Activated CD4-positive, alpha-beta memory T cell treated with anti-CD3 and anti-CD28 coated beads for 36 hours (primary cell): ENCODE results near the gene CIB4. TPM values are rescaled to one million over a fixed set of nuclear protein-coding genes. Genes with fewer than 3 reads are reported as not detected.

Source experiments
- CTCF ChIA-PET: fragments of 350-600 bp; sonication (Branson Sonifier 250); formaldehyde crosslinking; loops from one replicate; lab custom pipeline; 2021; ENCODE audit warnings: antibody characterized with exemption, inconsistent platforms; lab: Charles Lee
- POLR2A ChIA-PET: fragments of 350-600 bp; sonication (Branson Sonifier 250); formaldehyde crosslinking; loops from one replicate; lab custom pipeline; 2021; ENCODE audit warnings: antibody characterized with exemption; lab: Charles Lee
- DNase-seq: peaks from one replicate; pipeline ENCODE4 v3.0.0-alpha.2; 2020
- H3K27ac Mint-ChIP-seq: one replicate; pipeline ENCODE4 v1.8.0; 2021; ENCODE audit warnings: mixed read lengths
- H3K27me3 Mint-ChIP-seq: one replicate; pipeline ENCODE4 v1.8.0; 2021; ENCODE audit warnings: mixed read lengths
- H3K36me3 Mint-ChIP-seq: one replicate; pipeline ENCODE4 v1.8.0; 2021; ENCODE audit warnings: mixed read lengths
- H3K4me1 Mint-ChIP-seq: one replicate; pipeline ENCODE4 v1.8.0; 2021; ENCODE audit warnings: low read depth, mixed read lengths
- H3K4me3 Mint-ChIP-seq: one replicate; pipeline ENCODE4 v1.8.0; 2021; ENCODE audit warnings: mild to moderate bottlenecking, mixed read lengths
- H3K9me3 Mint-ChIP-seq: one replicate; pipeline ENCODE4 v1.8.0; 2021; ENCODE audit warnings: mixed read lengths
- intact Hi-C: fragments of 100-400 bp; cut with micrococcal nuclease; formaldehyde crosslinking; loops from one replicate; pipeline ENCODE4 v1.15.1; 2023
- total RNA-seq, 2 experiments: library from RNA; stranded (reverse); gene quantifications; one replicate each; pipeline ENCODE4 v1.2.3, GENCODE V29; 2021

Gene CIB4
- total RNA-seq, 2 experiments from 2014 or later = not detected

DNA sequence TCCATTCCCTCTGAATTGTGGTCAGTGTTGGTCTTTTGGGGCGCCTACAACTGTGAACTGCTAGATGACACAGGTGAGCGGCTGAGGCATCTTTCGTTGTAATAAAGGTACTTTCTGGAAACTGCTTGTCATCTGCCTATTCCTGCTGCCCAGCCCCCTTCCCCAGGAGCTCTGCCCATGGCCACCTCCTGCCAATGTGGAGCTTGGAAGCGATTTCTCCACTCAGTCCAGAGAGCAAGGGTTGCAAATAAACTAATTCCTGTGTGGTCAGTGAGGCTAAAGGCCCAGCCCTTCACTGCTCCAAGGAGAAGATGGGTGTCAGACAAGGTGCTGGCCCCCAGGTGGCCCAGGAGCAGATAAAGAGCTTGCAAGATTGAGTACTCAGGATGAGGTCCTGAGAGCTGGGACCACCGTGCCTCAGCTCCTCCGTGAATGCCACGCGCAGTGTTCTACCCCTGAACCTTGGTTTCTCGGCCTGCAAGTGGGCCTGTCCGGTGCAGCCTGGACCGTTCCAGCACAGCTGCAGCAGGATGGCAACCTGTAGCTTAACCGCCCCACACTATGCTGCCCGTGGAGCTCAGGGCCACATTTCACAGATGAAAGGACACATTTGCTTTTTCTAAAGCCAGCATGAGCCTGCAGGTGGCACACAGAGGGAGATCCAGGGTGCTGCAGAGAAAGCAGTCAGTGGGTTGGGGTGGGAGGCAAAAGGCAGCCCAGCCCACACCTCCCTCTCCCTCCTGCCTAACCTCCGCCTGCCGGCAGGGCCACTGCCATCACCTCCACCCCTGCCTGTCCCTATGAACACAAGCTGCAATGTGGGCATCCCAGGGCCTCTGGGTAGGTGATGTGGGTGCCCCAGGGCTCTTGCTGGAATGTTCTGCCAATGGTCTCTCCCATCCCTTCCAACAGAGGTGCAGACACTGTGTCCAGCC lies 84.6 kb downstream of the CIB4 start:
- H3K9me3 Mint-ChIP-seq = no peaks in the 10 kb centered on the region
- H3K4me1 Mint-ChIP-seq = no peaks in the 10 kb centered on the region
- DNase-seq = no peak
- CTCF ChIA-PET = no interaction called here
- H3K36me3 Mint-ChIP-seq = no peaks in the 10 kb centered on the region
- POLR2A ChIA-PET = no interaction called here
- H3K27ac Mint-ChIP-seq = no peak overlapping the region
- intact Hi-C loops = no loop called here
- H3K4me3 Mint-ChIP-seq = no peak overlapping the region
- peaks cover 43% of the 10 kb centered on the region for H3K27me3 Mint-ChIP-seq

DNA sequence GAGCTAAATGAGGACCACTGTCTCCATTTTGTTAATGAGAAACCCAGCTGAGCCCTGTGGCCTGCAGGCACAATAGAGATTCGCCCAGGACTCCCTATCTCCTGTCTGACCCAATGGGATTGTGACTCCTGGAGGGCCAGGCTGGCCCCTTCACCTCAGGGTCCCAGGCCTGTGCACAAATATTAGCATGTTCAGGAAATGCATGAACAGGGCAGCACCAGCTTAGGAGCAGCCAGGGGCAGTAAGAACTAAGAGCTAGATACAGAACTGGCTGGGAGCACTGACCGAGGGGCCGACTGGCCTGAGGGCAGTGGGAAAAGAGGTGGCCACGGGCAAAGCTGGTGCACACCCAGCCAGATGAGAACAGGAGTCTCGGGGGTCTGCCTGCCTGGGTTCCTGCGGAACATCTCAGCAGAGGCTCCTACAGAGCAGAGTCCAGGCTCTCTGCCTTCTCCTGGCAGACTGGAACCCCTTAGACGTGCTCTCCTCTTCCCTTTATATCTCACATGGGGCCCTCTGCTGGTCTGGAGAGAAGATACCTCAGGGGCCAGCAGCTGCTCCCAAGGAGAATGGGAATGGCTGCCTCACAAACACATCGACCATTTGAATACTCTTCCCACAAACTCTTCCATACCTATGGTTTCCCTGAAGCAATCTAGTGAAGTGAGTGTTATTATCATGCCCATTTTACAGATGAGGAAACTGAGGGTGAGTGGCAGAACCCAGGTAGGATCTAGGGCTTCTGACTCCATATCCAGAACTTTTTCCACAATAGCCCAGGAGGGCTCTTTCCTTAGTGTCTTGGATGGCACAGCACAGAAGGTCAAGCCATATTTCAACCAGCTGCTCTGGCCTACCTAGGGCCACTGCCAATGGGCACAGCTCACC lies 85.7 kb downstream of the CIB4 start:
- CTCF ChIA-PET = interaction anchor here (0.6 to 3.4 kb wide), 2 partner anchors 23 to 281 kb away, joined by 3 to 13 read pairs; no protein-coding TSS in a partner anchor
- H3K4me1 Mint-ChIP-seq = no peaks in the 10 kb centered on the region

DNA sequence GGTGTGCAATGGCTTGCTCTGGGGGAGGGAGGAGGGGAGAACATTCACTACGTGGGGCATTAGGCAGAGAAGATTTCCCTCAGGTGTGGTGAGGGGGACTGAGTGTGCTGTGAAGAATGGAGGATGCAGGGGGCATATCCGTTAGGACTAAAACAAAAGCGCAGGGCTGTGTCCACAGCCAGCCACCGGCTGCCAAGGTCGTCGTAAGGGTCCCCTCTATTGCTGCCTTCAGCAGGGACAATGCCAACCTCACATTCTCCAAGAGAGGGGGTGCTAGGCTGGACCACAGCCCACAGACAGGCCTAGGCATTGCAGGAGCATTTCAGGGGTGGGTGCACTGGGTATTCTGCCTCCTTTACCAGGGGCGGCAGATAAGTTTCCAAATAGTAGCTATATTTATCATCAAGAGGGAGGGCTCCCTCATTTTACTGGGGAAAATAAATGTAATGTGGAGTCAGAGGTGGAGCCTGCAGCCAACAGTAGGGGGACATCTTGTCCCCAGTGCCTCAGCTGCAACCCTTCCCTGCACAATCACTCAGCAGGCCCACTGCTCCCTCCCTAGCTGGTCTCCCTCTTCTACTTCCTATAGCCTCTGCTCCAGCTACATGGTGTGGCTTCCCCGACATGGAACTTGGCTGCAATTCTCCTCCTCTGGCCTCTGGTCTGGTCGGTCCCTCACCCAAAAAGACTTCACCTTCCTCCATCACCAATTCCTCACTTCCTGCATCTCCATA lies 88.4 kb downstream of the CIB4 start:
- DNase-seq = no peak
- ChIA-PET CTCF (interaction anchor here (3.4 kb wide), 1 partner anchor 25 kb away, joined by 13 read pairs; no protein-coding TSS in a partner anchor), POLR2A (no interaction called here)
- peaks cover 20% of the 10 kb centered on the region for H3K27me3 Mint-ChIP-seq
- intact Hi-C loops = no loop called here
- H3K4me3 Mint-ChIP-seq = no peak overlapping the region
- no peaks in the 10 kb centered on the region for H3K36me3 Mint-ChIP-seq
- H3K9me3 Mint-ChIP-seq = no peaks in the 10 kb centered on the region
- H3K27ac Mint-ChIP-seq = no peak overlapping the region
- H3K4me1 Mint-ChIP-seq = no peaks in the 10 kb centered on the region

More for the DNA sequence above, 85.7 kb downstream of the CIB4 start:
- no peaks in the 10 kb centered on the region for H3K36me3 Mint-ChIP-seq
- no peak overlapping the region for H3K27ac Mint-ChIP-seq
- H3K27me3 Mint-ChIP-seq = peaks cover 37% of the 10 kb centered on the region
- POLR2A ChIA-PET = interaction anchor here (0.6 kb wide), 1 partner anchor 102 kb away, joined by 3 read pairs; no protein-coding TSS in a partner anchor
- DNase-seq = no peak
- intact Hi-C loops = no loop called here
- H3K9me3 Mint-ChIP-seq = no peaks in the 10 kb centered on the region
- H3K4me3 Mint-ChIP-seq = no peak overlapping the region

DNA sequence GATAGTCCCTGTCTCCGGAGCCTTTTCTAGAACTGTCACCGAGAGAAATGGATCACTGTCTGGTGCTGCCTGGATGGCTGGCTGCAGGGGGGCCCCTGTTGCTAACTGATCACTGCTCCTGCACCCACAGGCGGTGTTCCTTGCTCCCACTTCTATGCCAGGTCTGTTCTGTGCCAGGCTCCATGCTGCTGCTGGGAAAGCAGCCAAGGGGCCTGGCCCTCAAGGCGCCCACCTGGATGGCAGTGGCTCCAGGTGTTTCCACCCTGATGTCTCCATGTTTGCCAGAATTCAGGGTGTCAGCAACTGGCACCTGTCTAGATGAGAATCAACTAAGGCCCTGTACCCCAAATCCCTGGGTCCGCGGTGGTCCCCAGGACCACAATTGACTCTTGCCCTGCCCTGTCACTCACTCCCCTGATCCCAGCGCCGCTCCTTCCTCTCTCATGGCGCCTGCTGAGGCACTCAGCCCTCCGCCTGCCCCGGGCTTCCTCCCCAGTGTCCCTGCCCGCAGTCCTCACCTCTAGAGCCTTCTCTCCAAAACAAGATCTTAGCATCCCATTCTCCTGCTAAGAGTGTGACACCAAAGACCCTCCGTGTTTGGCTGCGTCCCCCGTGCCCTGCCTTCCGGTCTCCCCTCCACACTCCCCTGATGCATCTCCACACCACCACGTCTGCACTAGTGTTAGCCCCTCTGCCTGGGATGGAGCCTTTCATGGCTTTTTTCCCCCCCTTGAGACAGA lies 90.7 kb downstream of the CIB4 start:
- H3K27ac Mint-ChIP-seq = no peak overlapping the region
- ChIA-PET CTCF (no interaction called here), POLR2A (no interaction called here)
- intact Hi-C loops = no loop called here
- no peak for DNase-seq
- H3K4me3 Mint-ChIP-seq = no peak overlapping the region
- H3K36me3 Mint-ChIP-seq = no peaks in the 10 kb centered on the region
- H3K4me1 Mint-ChIP-seq = no peaks in the 10 kb centered on the region
- H3K9me3 Mint-ChIP-seq = no peaks in the 10 kb centered on the region
- peaks cover 8% of the 10 kb centered on the region for H3K27me3 Mint-ChIP-seq

DNA sequence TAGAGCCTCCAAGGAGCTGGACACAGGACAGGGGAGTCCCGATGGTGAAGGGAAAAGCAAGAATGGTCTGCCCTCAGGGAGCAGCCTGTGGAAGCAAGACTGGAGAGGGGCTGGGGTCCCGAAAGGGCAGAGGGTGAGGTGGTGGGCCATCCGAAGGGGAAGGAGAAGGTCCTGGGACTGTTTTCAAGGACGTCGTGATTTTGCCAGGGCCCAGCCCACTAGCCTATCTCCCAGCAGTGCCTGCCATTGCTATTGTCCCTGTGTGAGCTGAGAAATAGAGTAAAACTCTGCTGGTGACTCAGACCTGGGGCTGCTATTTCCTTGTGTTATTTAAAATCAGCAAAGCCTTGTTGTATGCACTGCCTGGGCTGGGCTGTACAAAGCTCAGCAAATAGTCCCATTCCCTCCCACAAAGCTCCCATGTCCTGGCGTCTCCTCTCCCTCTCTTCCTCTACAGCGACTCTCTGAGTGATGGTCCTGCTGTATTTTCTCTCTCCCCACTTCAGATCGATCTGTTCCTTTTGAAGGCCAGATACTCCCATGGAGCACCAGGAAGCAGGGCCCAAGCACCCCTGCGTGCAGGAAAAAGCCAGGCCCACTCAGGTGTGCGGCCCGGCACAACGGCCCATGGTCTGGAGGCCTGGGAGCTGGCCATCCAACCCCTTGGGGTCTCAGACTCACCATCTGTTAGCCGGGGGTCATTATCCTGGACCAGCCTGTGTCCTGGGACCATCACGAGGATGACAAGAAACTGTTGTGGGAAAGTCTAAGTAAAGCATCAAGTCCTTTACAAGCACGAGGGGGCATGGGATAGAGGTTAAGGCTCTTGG lies 98.3 kb downstream of the CIB4 start:
- DNase-seq = no peak
- no peak overlapping the region for H3K27ac Mint-ChIP-seq
- H3K27me3 Mint-ChIP-seq = peaks cover 1% of the 10 kb centered on the region
- POLR2A ChIA-PET = no interaction called here
- CTCF ChIA-PET = interaction anchor here (1.0 kb wide), 1 partner anchor 35 kb away, joined by 3 read pairs; no protein-coding TSS in a partner anchor
- H3K9me3 Mint-ChIP-seq = no peaks in the 10 kb centered on the region
- H3K4me3 Mint-ChIP-seq = no peak overlapping the region
- no peaks in the 10 kb centered on the region for H3K36me3 Mint-ChIP-seq
- intact Hi-C loops = no loop called here
- H3K4me1 Mint-ChIP-seq = no peaks in the 10 kb centered on the region

DNA sequence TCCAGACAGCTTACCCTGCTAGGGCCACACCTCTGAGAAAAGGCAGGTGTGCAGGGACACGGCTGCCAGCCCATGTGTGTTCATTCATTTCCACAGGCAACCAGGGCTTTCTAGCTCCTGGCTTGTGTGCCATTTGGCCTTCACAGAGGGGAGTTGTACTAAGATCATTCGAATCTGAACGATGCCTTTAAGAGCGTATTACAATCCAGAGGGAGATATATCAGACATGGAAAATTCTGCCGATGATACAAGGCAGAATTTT lies 99.0 kb downstream of the CIB4 start:
- Mint-ChIP-seq H3K9me3 (no peaks in the 10 kb centered on the region), H3K4me1 (no peaks in the 10 kb centered on the region), H3K27me3 (peaks cover 1% of the 10 kb centered on the region), H3K36me3 (no peaks in the 10 kb centered on the region), H3K4me3 (no peak overlapping the region), H3K27ac (no peak overlapping the region)
- ChIA-PET POLR2A (no interaction called here), CTCF (no interaction called here)
- intact Hi-C loops = no loop called here
- no peak for DNase-seq

DNA sequence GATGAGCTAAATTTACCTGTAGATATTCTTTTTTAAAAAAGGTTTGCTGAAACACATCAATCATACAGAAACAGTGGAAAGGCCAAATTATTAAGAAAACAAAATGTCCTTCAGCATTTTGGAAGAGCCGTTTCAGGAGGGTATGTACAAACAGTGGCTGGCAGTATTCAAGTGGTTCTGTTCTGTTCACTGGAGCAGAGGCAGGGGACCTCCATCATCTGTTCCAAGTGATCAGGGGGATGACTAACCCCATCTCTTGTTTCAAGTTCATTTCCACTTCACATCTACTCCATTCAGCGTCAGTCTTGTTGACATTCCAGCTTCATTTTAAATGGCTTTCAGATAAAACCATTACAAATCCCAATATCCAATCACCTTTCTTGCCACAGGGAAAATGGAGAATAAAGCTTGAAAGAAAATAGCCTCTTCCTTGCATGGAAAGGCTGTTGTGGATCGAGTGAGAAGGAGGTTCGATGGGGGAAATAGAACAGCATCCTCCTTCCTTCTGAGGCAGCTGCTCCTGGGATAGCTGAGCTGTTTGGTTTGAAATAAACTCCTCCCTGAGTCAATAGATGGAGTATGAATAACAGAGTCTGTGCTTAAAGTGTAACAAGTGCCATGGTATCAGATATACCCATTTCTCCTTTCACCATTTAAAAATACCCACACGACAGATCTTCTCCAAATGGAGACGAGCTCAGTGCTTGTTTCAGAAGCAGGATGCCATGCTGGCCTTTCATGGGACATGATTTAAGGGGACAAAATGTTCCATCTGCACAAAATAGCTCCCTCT lies 99.6 kb downstream of the CIB4 start:
- Mint-ChIP-seq H3K9me3 (no peaks in the 10 kb centered on the region), H3K4me1 (no peaks in the 10 kb centered on the region), H3K4me3 (no peak overlapping the region), H3K36me3 (no peaks in the 10 kb centered on the region), H3K27ac (no peak overlapping the region), H3K27me3 (peaks cover 1% of the 10 kb centered on the region)
- ChIA-PET CTCF (no interaction called here), POLR2A (interaction anchor here (1.1 kb wide), 1 partner anchor 49 kb away, joined by 3 read pairs; no protein-coding TSS in a partner anchor)
- no peak for DNase-seq
- intact Hi-C loops = no loop called here

DNA sequence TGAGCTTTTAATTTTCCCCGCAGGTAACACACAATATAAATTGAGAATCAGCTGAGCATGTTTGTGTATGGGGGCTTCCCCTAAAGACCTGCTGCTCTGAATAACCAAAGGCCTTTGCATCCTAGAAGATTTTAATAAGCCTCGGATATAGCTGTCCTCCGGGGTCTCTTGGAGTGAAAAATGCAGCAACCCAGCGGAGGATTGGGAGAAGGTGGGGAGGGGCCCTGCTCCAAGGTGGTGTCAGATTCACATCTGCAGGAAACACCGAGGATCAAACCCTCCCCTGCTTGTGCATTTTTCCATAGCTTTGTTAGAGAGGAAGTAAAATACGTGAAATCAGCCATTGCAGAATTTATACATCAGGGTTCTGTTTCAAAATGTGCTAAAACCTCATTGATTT lies 100.2 kb downstream of the CIB4 start:
- intact Hi-C loops = no loop called here
- ChIA-PET POLR2A (interaction anchor here (1.1 kb wide), 1 partner anchor 48 kb away, joined by 3 read pairs; no protein-coding TSS in a partner anchor), CTCF (interaction anchor here (1.3 kb wide), 1 partner anchor 205 kb away, joined by 3 read pairs; no protein-coding TSS in a partner anchor)
- no peaks in the 10 kb centered on the region for H3K9me3 Mint-ChIP-seq
- no peak overlapping the region for H3K27ac Mint-ChIP-seq
- no peak for DNase-seq
- no peaks in the 10 kb centered on the region for H3K36me3 Mint-ChIP-seq
- no peaks in the 10 kb centered on the region for H3K4me1 Mint-ChIP-seq
- peaks cover 1% of the 10 kb centered on the region for H3K27me3 Mint-ChIP-seq
- H3K4me3 Mint-ChIP-seq = no peak overlapping the region

DNA sequence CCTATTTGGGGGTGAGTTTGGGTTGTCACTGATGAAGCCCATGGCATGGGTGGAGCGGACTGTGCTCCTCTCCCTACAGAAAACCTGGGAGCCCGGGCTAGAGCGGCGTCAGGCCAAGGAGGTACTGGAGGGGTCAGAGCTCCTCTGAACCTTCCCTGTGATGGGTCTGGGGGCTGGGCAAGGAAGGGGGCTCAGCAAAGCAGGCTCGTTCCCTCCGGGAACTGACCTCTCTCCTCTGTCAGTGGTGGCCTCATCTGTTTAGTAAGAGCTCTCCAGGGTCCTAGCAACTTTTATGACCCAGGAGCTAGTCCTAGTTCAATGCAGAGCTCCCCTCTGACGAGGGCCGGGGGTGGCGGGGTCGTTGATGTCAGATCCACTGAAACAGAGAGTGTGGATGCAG lies 100.9 kb downstream of the CIB4 start:
- intact Hi-C loops = no loop called here
- no peak for DNase-seq
- POLR2A ChIA-PET = interaction anchor here (1.1 kb wide), 1 partner anchor 47 kb away, joined by 3 read pairs; no protein-coding TSS in a partner anchor
- no peak overlapping the region for H3K4me3 Mint-ChIP-seq
- peaks cover 1% of the 10 kb centered on the region for H3K27me3 Mint-ChIP-seq
- no peak overlapping the region for H3K27ac Mint-ChIP-seq
- no peaks in the 10 kb centered on the region for H3K4me1 Mint-ChIP-seq
- no peaks in the 10 kb centered on the region for H3K36me3 Mint-ChIP-seq
- no peaks in the 10 kb centered on the region for H3K9me3 Mint-ChIP-seq
- CTCF ChIA-PET = interaction anchor here (1.3 kb wide), 1 partner anchor 205 kb away, joined by 3 read pairs; no protein-coding TSS in a partner anchor

DNA sequence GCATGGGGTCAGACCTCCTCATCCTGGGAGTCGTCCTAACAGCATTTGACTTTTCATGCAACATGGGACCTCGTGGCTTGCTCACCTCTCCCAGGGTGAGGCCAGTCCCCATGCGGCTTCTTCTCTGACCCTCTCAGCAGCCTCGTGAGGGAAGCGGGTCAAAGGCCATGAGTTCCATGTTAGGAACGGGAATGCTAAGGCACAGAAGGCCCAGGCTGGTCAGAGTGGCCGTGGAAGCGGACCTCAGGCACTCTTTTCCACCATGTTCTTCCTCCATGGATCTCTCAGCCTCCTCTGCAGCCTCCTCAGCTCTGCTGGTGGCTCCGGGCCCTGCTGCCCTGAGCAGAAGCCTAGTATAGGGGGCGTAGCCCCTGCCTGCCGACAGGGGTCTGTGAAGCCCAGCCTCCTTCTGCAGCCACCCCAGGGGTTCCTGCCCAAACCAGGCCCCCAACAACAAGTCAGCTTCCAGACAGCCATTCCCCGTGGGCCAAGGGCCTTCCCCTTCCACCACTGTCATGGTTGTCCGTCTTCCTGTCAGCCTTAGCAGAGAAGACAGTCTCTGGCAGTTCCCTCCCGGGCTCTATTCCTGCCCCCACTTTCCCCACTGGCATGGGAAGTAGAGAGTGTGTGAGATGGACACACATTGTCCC lies 103.2 kb downstream of the CIB4 start:
- Mint-ChIP-seq H3K4me1 (no peaks in the 10 kb centered on the region), H3K9me3 (no peaks in the 10 kb centered on the region), H3K27me3 (no peaks in the 10 kb centered on the region), H3K4me3 (no peak overlapping the region), H3K36me3 (no peaks in the 10 kb centered on the region), H3K27ac (no peak overlapping the region)
- ChIA-PET CTCF (no interaction called here), POLR2A (no interaction called here)
- intact Hi-C loops = no loop called here
- DNase-seq = no peak
